SU-DHL-6 (cell line): ENCODE results near the gene RAD51B.

Source experiments
- EZH2phosphoT487 ChIP-seq: fragments of 200-600 bp; sonication (generic), shearing (Covaris generic); conservative IDR thresholded peaks from 2 replicates; pipeline ENCODE4 v1.6.1; 2018; ENCODE audit warnings: mild to moderate bottlenecking, antibody characterized with exemption, low read length, moderate library complexity, mixed read lengths
- TF ChIP-seq, protein P1 (sequence below): fragments of 200-600 bp; sonication (generic); IDR thresholded peaks from one replicate; pipeline ENCODE4 v1.5.1; 2017; ENCODE audit warnings: antibody characterized with exemption, mild to moderate bottlenecking, low read length, moderate library complexity; ENCODE audit not compliant: insufficient read depth, poor library complexity, severe bottlenecking

DNA sequence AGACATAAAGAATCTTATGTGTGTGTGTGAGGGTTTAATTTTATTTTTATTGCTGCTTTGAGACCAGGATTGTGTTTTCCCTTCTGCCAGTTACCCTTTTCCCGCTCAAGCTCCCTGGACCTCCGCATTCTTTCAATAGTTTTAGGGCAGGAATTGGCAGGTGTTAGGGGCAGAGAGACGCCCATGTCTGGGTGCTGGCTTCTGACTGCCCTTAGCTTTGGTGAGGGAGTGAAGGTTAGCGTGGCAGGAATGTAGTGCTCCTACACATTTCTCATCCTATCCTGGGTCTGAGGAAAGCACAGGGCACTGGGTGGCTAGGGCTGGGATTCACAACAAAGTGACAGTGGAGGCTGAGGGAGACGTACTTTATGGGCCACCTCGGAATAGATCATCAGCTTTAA, 545.2 kb downstream of the RAD51B start:
- TF ChIP-seq, protein P1, sequence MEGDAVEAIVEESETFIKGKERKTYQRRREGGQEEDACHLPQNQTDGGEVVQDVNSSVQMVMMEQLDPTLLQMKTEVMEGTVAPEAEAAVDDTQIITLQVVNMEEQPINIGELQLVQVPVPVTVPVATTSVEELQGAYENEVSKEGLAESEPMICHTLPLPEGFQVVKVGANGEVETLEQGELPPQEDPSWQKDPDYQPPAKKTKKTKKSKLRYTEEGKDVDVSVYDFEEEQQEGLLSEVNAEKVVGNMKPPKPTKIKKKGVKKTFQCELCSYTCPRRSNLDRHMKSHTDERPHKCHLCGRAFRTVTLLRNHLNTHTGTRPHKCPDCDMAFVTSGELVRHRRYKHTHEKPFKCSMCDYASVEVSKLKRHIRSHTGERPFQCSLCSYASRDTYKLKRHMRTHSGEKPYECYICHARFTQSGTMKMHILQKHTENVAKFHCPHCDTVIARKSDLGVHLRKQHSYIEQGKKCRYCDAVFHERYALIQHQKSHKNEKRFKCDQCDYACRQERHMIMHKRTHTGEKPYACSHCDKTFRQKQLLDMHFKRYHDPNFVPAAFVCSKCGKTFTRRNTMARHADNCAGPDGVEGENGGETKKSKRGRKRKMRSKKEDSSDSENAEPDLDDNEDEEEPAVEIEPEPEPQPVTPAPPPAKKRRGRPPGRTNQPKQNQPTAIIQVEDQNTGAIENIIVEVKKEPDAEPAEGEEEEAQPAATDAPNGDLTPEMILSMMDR, result no peak
- TF ChIP-seq EZH2phosphoT487, result no peak
